Measurements from ENCODE around the gene SEPTIN11. TPM values are rescaled to one million over a fixed set of nuclear protein-coding genes. Genes with fewer than 3 reads are reported as not detected.

The SEPTIN11 gene
- total RNA-seq, 1 donor from 2014 or later = 106 TPM

Other genes with a start within 250 kb of the SEPTIN11 start
- gene SOWAHB, start 51.6 kb upstream of the SEPTIN11 start, total RNA-seq = under 0.01 TPM in 1 of 2 replicates, not detected in the other
- gene CCNI, start 126.2 kb downstream of the SEPTIN11 start, total RNA-seq = 67.1 and 98.6 TPM in 2 replicates
- 15.4 and 24.7 TPM in 2 replicates for gene CCNG2, start 207.5 kb downstream of the SEPTIN11 start, total RNA-seq